ENCODE data around the gene CST5.

GRCh38 chr20:23918896-23919295, 39.3 kb upstream of the CST5 start:
- TF ChIP-seq POLR2A (IDR thresholded peaks at IDR 0.05) = no peak
- TF ChIP-seq CTCF (IDR thresholded peaks at IDR 0.05) = no peak

All from right lobe of liver (tissue), 4 donors.